T-helper 22 cell (primary cell): Measurements from ENCODE around the gene NIPA2.

Source experiments
- DNase-seq: peaks from one replicate; pipeline ENCODE4 v3.0.0-alpha.2; 2020; ENCODE audit warnings: low read depth

Gene NIPA2

GRCh38 chr15:22877607-22878006 is 39.1 kb downstream of the NIPA2 start:
- DNase-seq, result no peak

- no peak for DNase-seq
Measured at GRCh38 chr15:22878103-22878502, 39.6 kb downstream of the NIPA2 start.

GRCh38 chr15:22880068-22880980 is 41.9 kb downstream of the NIPA2 start:
- no peak for DNase-seq

- no peak for DNase-seq
Measured at GRCh38 chr15:22880981-22881738, 42.7 kb downstream of the NIPA2 start.

GRCh38 chr15:22881739-22882440 is 43.4 kb downstream of the NIPA2 start:
- DNase-seq, result no peak

- no peak for DNase-seq
Measured at GRCh38 chr15:22883196-22883595, 44.7 kb downstream of the NIPA2 start.

GRCh38 chr15:22884344-22884743 is 45.9 kb downstream of the NIPA2 start:
- DNase-seq, result no peak

- no peak for DNase-seq
Measured at GRCh38 chr15:22885120-22885519, 46.7 kb downstream of the NIPA2 start.

- DNase-seq, result no peak
Measured at GRCh38 chr15:22887157-22887951, 48.9 kb downstream of the NIPA2 start.

- no peak for DNase-seq
Measured at GRCh38 chr15:22888120-22888859, 49.8 kb downstream of the NIPA2 start.

- no peak for DNase-seq
Measured at GRCh38 chr15:22889146-22889818, 50.8 kb downstream of the NIPA2 start.

- DNase-seq, result no peak
Measured at GRCh38 chr15:22890296-22890695, 51.8 kb downstream of the NIPA2 start.

- no peak for DNase-seq
Measured at GRCh38 chr15:22891426-22892210, 53.2 kb downstream of the NIPA2 start.

GRCh38 chr15:22892333-22892732 is 53.9 kb downstream of the NIPA2 start:
- no peak for DNase-seq

- no peak for DNase-seq
Measured at GRCh38 chr15:22893081-22893480, 54.6 kb downstream of the NIPA2 start.

- no peak for DNase-seq
Measured at GRCh38 chr15:22893881-22894280, 55.4 kb downstream of the NIPA2 start.

GRCh38 chr15:22895465-22896190 is 57.2 kb downstream of the NIPA2 start:
- DNase-seq, result no peak

GRCh38 chr15:22902046-22902445 is 63.6 kb downstream of the NIPA2 start:
- no peak for DNase-seq

GRCh38 chr15:22902578-22902977 is 64.1 kb downstream of the NIPA2 start:
- DNase-seq, result no peak
